Left lung (tissue), 10 donors: Measurements from ENCODE around the gene STX3. TPM values are rescaled to one million over a fixed set of nuclear protein-coding genes. Genes with fewer than 3 reads are reported as not detected.

ENCODE experiments used
- ATAC-seq: fragments of 200-7000 bp; cut with Tn5 transposase; one replicate; pipeline ENCODE4 v1.9.1; 2020; ENCODE audit warnings: moderate library complexity
- DNase-seq, 4 donors: peaks; one replicate each; pipeline ENCODE4 v3.0.0-alpha.2; 2013 to 2020
- H3K27ac ChIP-seq, 2 donors: fragments of 200-600 bp; sonication (generic) in 1 of 2; one replicate each; pipeline versions ENCODE4 v1.5.0 to v1.8.0; 2020 to 2021
- H3K27me3 ChIP-seq, 2 donors: fragments of 200-600 bp; sonication (generic) in 1 of 2; one replicate each; pipeline versions ENCODE4 v1.5.0 to v1.8.0; 2020 to 2021
- H3K36me3 ChIP-seq, 2 donors: fragments of 200-600 bp; sonication (generic) in 1 of 2; one replicate each; pipeline versions ENCODE4 v1.5.0 to v1.8.0; 2020 to 2021
- H3K4me1 ChIP-seq, 2 donors: fragments of 200-600 bp; one replicate each; pipeline ENCODE4 v1.8.0; 2021
- H3K4me3 ChIP-seq, 2 donors: fragments of 200-600 bp; sonication (generic) in 1 of 2; one replicate each; pipeline versions ENCODE4 v1.5.0 to v1.8.0; 2020 to 2021; ENCODE audit warnings: mild to moderate bottlenecking in 1 of 2
- H3K9me3 ChIP-seq, 2 donors: fragments of 200-600 bp; sonication (generic) in 1 of 2; one replicate each; pipeline versions ENCODE4 v1.5.0 to v1.8.0; 2020 to 2021
- intact Hi-C, 2 donors: fragments of 100-400 bp; cut with DNase I; formaldehyde crosslinking; loops; one replicate each; pipeline versions ENCODE4 v1.11.2 to v1.14.2; 2022
- polyA plus RNA-seq, 6 donors: library from polyadenylated mRNA; unstranded; fragments of 120-200 nt; gene quantifications; one replicate each; pipeline ENCODE4 v1.2.1, GENCODE V29; 2013; ENCODE audit not compliant: insufficient read length in 6 of 6
- total RNA-seq, 2 donors: library from RNA; stranded (reverse); fragmentation: NEBNext Ultra II Directional; extraction: Animal tissue kit (Norgen Biotek cat#: 25700); gene quantifications; one replicate each; pipeline ENCODE4 v1.2.1, GENCODE V29; 2021
- TF ChIP-seq, protein P1 (sequence below), 2 donors: fragments of 200-600 bp; sonication (generic) in 1 of 2; IDR thresholded peaks; one replicate each; pipeline versions ENCODE4 v1.5.0 to v1.8.0; 2021; ENCODE audit warnings: antibody characterized with exemption in 2 of 2
- donor health status: DM: no; HTN: yes; CAD: no.
- donor health status: DM: no; HTN: no; CAD: no.

The STX3 gene
- total and polyA plus RNA-seq, 8 donors: 26.8 to 66.7 (median 31.2) TPM

DNA sequence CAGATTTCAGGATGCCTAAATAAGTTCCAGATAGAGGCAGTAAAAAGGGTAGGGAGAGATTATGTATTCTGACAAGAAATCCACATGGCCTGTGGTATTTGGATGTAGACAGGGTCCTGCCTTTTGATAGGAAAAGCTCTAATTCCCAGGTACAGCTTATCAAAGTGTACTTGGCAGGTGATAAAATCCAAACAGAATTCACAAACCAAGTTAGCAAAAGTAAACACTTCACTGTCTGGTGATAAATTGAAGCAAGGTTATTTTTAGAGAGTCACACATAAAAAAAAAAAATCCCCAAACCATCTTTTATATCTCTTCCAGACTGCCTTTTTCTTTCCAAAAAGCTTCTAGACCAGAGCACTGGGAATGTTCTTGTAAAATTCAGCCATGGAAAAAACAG lies 84.4 kb downstream of the STX3 start:
- intact Hi-C loops: no loop called here
- no peaks in the 10 kb centered on the region for H3K27me3 ChIP-seq
- ATAC-seq: no peak
- no peak overlapping the region for H3K4me3 ChIP-seq
- TF ChIP-seq, protein P1, sequence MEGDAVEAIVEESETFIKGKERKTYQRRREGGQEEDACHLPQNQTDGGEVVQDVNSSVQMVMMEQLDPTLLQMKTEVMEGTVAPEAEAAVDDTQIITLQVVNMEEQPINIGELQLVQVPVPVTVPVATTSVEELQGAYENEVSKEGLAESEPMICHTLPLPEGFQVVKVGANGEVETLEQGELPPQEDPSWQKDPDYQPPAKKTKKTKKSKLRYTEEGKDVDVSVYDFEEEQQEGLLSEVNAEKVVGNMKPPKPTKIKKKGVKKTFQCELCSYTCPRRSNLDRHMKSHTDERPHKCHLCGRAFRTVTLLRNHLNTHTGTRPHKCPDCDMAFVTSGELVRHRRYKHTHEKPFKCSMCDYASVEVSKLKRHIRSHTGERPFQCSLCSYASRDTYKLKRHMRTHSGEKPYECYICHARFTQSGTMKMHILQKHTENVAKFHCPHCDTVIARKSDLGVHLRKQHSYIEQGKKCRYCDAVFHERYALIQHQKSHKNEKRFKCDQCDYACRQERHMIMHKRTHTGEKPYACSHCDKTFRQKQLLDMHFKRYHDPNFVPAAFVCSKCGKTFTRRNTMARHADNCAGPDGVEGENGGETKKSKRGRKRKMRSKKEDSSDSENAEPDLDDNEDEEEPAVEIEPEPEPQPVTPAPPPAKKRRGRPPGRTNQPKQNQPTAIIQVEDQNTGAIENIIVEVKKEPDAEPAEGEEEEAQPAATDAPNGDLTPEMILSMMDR (IDR thresholded peaks at IDR 0.05): no peak
- no peak for DNase-seq
- H3K36me3 ChIP-seq: no peaks in the 10 kb centered on the region
- no peak overlapping the region for H3K27ac ChIP-seq
- no peaks in the 10 kb centered on the region for H3K4me1 ChIP-seq
- no peaks in the 10 kb centered on the region for H3K9me3 ChIP-seq

DNA sequence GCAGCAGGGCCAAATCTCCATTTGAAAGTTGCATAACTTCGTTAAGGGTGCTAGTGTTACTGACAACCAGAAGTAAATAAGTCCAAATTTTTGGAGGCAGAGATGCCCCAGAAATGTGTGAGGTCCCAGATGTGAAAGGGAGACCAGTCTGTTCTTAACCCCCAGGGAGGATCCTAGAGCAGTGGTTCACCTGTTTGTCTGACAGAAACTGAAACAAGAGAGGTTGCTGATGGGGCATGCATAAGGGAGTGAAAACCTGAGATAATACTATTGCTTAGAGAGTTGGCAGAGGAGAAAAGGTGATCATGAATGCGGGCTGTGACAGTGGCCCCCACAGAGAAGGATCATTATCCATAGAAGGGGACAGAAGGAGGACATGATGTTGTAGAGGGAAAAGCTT lies 86.3 kb downstream of the STX3 start:
- DNase-seq: no peak
- H3K9me3 ChIP-seq: no peaks in the 10 kb centered on the region
- intact Hi-C loops: no loop called here
- ATAC-seq: no peak
- no peak overlapping the region for H3K4me3 ChIP-seq
- TF ChIP-seq, protein P1 (IDR thresholded peaks at IDR 0.05): no peak
- H3K36me3 ChIP-seq: no peaks in the 10 kb centered on the region
- H3K27ac ChIP-seq: no peak overlapping the region
- H3K4me1 ChIP-seq: no peaks in the 10 kb centered on the region
- no peaks in the 10 kb centered on the region for H3K27me3 ChIP-seq

- Histone ChIP-seq H3K9me3 (no peaks in the 10 kb centered on the region), H3K27me3 (no peaks in the 10 kb centered on the region), H3K27ac (no peak overlapping the region), H3K36me3 (no peaks in the 10 kb centered on the region), H3K4me3 (no peak overlapping the region), H3K4me1 (no peaks in the 10 kb centered on the region)
- DNase-seq (no peak), ATAC-seq (no peak)
- TF ChIP-seq, protein P1 (IDR thresholded peaks at IDR 0.05): no peak
- intact Hi-C loops: no loop called here
Measured at GRCh38 chr11:59842316-59842715, 87.1 kb downstream of the STX3 start.

GRCh38 chr11:59845399-59845798 lies 90.2 kb downstream of the STX3 start, which contains the start of gene CBLIF:
Gene CBLIF, minus strand, starts transcription at chr11:59845499. Its CDS starts 46 bp downstream, at chr11:59845453.
- intact Hi-C loops: no loop called here
- TF ChIP-seq, protein P1 (IDR thresholded peaks at IDR 0.05): no peak
- Histone ChIP-seq H3K27me3 (no peaks in the 10 kb centered on the region), H3K4me3 (no peak within 1 kb of the TSS), H3K4me1 (no peaks in the 10 kb centered on the region), H3K36me3 (no peaks in the 10 kb centered on the region), H3K27ac (no peak within 1 kb of the TSS), H3K9me3 (no peaks in the 10 kb centered on the region)
- DNase-seq (no peak), ATAC-seq (no peak)

GRCh38 chr11:59846556-59846955 lies 91.4 kb downstream of the STX3 start:
- Histone ChIP-seq H3K4me1 (no peaks in the 10 kb centered on the region), H3K4me3 (no peak overlapping the region), H3K36me3 (no peaks in the 10 kb centered on the region), H3K27me3 (no peaks in the 10 kb centered on the region), H3K9me3 (no peaks in the 10 kb centered on the region), H3K27ac (no peak overlapping the region)
- no peak for ATAC-seq
- intact Hi-C loops: no loop called here
- TF ChIP-seq, protein P1 (IDR thresholded peaks at IDR 0.05): no peak
- no peak for DNase-seq
